Measurements from ENCODE around the gene PCGF5. TPM values are rescaled to one million over a fixed set of nuclear protein-coding genes. Genes with fewer than 3 reads are reported as not detected.
"Not testable (repeated sequence)": the region's sequence is repeated elsewhere in the genome, so short reads cannot be mapped to it uniquely, and the experiment has no call there.

PCGF5 gene
- total RNA-seq, 1 donor from 2014 or later, result 35.9 TPM

- Mint-ChIP-seq H3K36me3 (ENCODE audit: low read depth) (peaks cover 66% of the 10 kb centered on the region), H3K4me1 (ENCODE audit: low read depth) (peaks cover 7% of the 10 kb centered on the region), H3K4me3 (ENCODE audit: low read depth) (no peak overlapping the region), H3K27me3 (ENCODE audit: low read depth) (no peaks in the 10 kb centered on the region), H3K27ac (no peak overlapping the region), H3K9me3 (no peaks in the 10 kb centered on the region)
- intact Hi-C loops (cut with micrococcal nuclease), result loop anchor here (5.0 kb wide), 1 partner anchor 51 kb away; no protein-coding TSS in a partner anchor
- no peak for DNase-seq (ENCODE audit: low spot score)
Measured at GRCh38 chr10:91253300-91253699, 32.8 kb downstream of the PCGF5 start.

GRCh38 chr10:91257310-91257709, 36.8 kb downstream of the PCGF5 start:
- intact Hi-C loops (cut with micrococcal nuclease), result no loop called here
- peaks cover 81% of the 10 kb centered on the region for H3K36me3 Mint-ChIP-seq (ENCODE audit: low read depth)
- no peak for DNase-seq (ENCODE audit: low spot score)
- H3K27ac Mint-ChIP-seq, result no peak overlapping the region
- H3K4me1 Mint-ChIP-seq (ENCODE audit: low read depth), result peaks cover 4% of the 10 kb centered on the region
- no peak overlapping the region for H3K4me3 Mint-ChIP-seq (ENCODE audit: low read depth)
- H3K9me3 Mint-ChIP-seq, result no peaks in the 10 kb centered on the region
- no peaks in the 10 kb centered on the region for H3K27me3 Mint-ChIP-seq (ENCODE audit: low read depth)

GRCh38 chr10:91260417-91260816, 40.0 kb downstream of the PCGF5 start:
- H3K4me3 Mint-ChIP-seq (ENCODE audit: low read depth); H3K9me3 Mint-ChIP-seq; H3K27ac Mint-ChIP-seq; DNase-seq (ENCODE audit: low spot score); intact Hi-C loops (cut with micrococcal nuclease); H3K4me1 Mint-ChIP-seq (ENCODE audit: low read depth); H3K27me3 Mint-ChIP-seq (ENCODE audit: low read depth): not testable (repeated sequence)
- H3K36me3 Mint-ChIP-seq (ENCODE audit: low read depth), result peaks cover 53% of the 10 kb centered on the region

- Mint-ChIP-seq H3K27ac (no peak overlapping the region), H3K9me3 (no peaks in the 10 kb centered on the region), H3K4me1 (ENCODE audit: low read depth) (no peaks in the 10 kb centered on the region), H3K36me3 (ENCODE audit: low read depth) (peaks cover 26% of the 10 kb centered on the region), H3K27me3 (ENCODE audit: low read depth) (no peaks in the 10 kb centered on the region), H3K4me3 (ENCODE audit: low read depth) (no peak overlapping the region)
- intact Hi-C loops (cut with micrococcal nuclease), result no loop called here
- no peak for DNase-seq (ENCODE audit: low spot score)
Measured at GRCh38 chr10:91271886-91272285, 51.4 kb downstream of the PCGF5 start.

DNA sequence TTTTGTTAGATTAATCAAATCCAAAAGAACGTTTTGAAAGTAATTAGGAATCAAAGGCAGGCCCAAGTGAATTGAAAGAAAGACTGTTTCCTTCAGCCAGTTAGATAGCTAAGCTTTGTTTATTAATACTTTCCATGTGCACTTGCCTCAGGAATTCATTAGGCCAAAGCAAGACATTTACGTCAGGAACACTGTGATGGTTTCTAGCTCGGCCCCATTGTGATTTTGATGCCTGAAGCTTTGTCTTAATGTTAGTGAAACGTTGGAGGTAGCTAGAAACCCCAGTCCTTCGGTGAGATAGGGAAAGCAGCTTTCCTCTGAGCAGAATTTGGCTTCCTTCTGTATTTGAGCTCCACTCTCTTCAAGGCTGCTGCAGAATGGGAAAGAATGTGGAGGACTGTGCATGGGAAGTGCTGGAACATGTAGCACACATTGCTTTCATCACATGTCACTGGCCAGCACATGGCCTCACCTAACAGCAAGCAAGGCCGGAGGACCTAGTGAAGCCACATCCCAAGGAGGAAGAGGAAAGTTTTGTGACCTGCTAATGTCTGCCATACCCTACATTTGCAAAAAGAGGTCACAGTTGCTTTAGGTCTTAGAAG, 64.1 kb downstream of the PCGF5 start:
- no peak for DNase-seq (ENCODE audit: low spot score)
- intact Hi-C loops (cut with micrococcal nuclease), result no loop called here
- H3K4me3 Mint-ChIP-seq (ENCODE audit: low read depth), result no peak overlapping the region
- H3K4me1 Mint-ChIP-seq (ENCODE audit: low read depth), result no peaks in the 10 kb centered on the region
- peaks cover 5% of the 10 kb centered on the region for H3K36me3 Mint-ChIP-seq (ENCODE audit: low read depth)
- H3K9me3 Mint-ChIP-seq, result no peaks in the 10 kb centered on the region
- H3K27me3 Mint-ChIP-seq (ENCODE audit: low read depth), result peaks cover 3% of the 10 kb centered on the region
- H3K27ac Mint-ChIP-seq, result no peak overlapping the region

GRCh38 chr10:91286572-91286971, 66.1 kb downstream of the PCGF5 start:
- intact Hi-C loops (cut with micrococcal nuclease), result no loop called here
- H3K4me3 Mint-ChIP-seq (ENCODE audit: low read depth), result no peak overlapping the region
- DNase-seq (ENCODE audit: low spot score), result no peak
- H3K9me3 Mint-ChIP-seq, result no peaks in the 10 kb centered on the region
- H3K4me1 Mint-ChIP-seq (ENCODE audit: low read depth), result no peaks in the 10 kb centered on the region
- H3K27me3 Mint-ChIP-seq (ENCODE audit: low read depth), result peaks cover 4% of the 10 kb centered on the region
- no peak overlapping the region for H3K27ac Mint-ChIP-seq
- H3K36me3 Mint-ChIP-seq (ENCODE audit: low read depth), result peaks cover 5% of the 10 kb centered on the region

- Mint-ChIP-seq H3K27me3 (ENCODE audit: low read depth) (peaks cover 4% of the 10 kb centered on the region), H3K4me3 (ENCODE audit: low read depth) (no peak overlapping the region), H3K27ac (no peak overlapping the region), H3K36me3 (ENCODE audit: low read depth) (peaks cover 2% of the 10 kb centered on the region), H3K9me3 (no peaks in the 10 kb centered on the region), H3K4me1 (ENCODE audit: low read depth) (no peaks in the 10 kb centered on the region)
- intact Hi-C loops (cut with micrococcal nuclease), result no loop called here
- DNase-seq (ENCODE audit: low spot score), result no peak
Measured at GRCh38 chr10:91287276-91287675, 66.8 kb downstream of the PCGF5 start.

GRCh38 chr10:91287912-91288311, 67.4 kb downstream of the PCGF5 start:
- no peaks in the 10 kb centered on the region for H3K36me3 Mint-ChIP-seq (ENCODE audit: low read depth)
- H3K9me3 Mint-ChIP-seq, result no peaks in the 10 kb centered on the region
- peaks cover 4% of the 10 kb centered on the region for H3K27me3 Mint-ChIP-seq (ENCODE audit: low read depth)
- intact Hi-C loops (cut with micrococcal nuclease), result no loop called here
- H3K4me1 Mint-ChIP-seq (ENCODE audit: low read depth), result no peaks in the 10 kb centered on the region
- H3K4me3 Mint-ChIP-seq (ENCODE audit: low read depth), result no peak overlapping the region
- H3K27ac Mint-ChIP-seq, result no peak overlapping the region
- DNase-seq (ENCODE audit: low spot score), result no peak

- intact Hi-C loops (cut with micrococcal nuclease), result no loop called here
- no peaks in the 10 kb centered on the region for H3K36me3 Mint-ChIP-seq (ENCODE audit: low read depth)
- H3K4me1 Mint-ChIP-seq (ENCODE audit: low read depth), result no peaks in the 10 kb centered on the region
- no peak for DNase-seq (ENCODE audit: low spot score)
- no peaks in the 10 kb centered on the region for H3K9me3 Mint-ChIP-seq
- H3K4me3 Mint-ChIP-seq (ENCODE audit: low read depth), result no peak overlapping the region
- H3K27ac Mint-ChIP-seq, result no peak overlapping the region
- peaks cover 10% of the 10 kb centered on the region for H3K27me3 Mint-ChIP-seq (ENCODE audit: low read depth)
Measured at GRCh38 chr10:91289305-91289704, 68.8 kb downstream of the PCGF5 start.

DNA sequence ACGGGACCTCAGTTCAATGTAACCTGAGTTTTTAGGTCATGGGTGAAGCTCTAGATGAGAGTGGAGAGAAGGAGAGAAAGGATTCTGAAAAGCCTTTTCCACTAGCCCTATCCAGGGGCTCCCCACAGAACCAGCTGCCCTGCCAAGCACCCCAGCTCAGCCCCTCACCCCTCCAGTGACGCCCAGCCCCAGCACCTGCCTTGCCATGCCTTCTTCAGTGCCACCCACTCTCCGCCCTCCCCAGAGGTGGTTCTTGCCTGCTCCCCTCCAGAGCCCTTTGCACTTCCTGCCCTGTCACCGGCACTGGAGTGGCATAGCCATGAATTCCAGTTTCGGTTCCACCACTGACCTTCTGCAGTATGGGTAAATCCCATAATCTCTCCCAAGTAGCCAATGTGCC, 70.1 kb downstream of the PCGF5 start:
- Mint-ChIP-seq H3K36me3 (ENCODE audit: low read depth) (no peaks in the 10 kb centered on the region), H3K4me3 (ENCODE audit: low read depth) (no peak overlapping the region), H3K4me1 (ENCODE audit: low read depth) (no peaks in the 10 kb centered on the region), H3K27ac (no peak overlapping the region), H3K27me3 (ENCODE audit: low read depth) (peaks cover 22% of the 10 kb centered on the region), H3K9me3 (no peaks in the 10 kb centered on the region)
- DNase-seq (ENCODE audit: low spot score), result no peak
- intact Hi-C loops (cut with micrococcal nuclease), result no loop called here

DNA sequence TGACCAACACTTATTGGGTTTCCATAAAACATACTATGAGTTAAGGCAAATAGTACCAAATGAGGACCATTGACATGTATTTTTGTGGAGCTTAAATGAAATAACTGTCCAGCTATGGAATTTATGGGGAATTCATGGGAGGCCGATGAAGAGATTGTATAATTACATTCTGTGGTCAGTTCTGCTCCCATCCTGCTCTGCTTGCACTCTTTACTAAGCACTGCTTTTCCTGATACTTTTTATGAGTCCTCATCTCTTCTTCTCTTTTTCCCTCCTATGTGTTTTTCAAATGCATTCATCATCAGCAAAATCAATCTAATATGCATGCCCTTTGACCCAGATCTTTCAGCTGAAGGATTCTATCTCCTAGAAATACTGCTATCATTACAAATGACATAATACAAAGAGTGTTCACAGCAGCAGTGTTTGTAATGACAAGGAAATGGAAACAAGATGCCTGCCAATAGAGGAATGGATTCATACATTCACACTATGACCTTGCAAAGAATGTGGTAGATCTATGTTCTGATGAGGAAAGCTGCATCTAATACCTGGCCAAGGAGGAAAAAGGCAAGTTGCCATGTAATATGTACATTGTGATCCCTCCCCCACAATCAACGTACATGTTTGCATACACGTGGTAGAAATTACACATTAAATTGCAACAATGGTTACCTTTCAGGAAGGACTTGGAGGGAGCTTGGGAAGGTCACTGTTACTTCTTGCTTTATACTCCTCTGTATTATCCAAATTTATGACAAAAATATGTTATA, 73.9 kb downstream of the PCGF5 start:
- peaks cover 9% of the 10 kb centered on the region for H3K4me1 Mint-ChIP-seq (ENCODE audit: low read depth)
- H3K9me3 Mint-ChIP-seq, result no peaks in the 10 kb centered on the region
- H3K4me3 Mint-ChIP-seq (ENCODE audit: low read depth), result no peak overlapping the region
- H3K36me3 Mint-ChIP-seq (ENCODE audit: low read depth), result no peaks in the 10 kb centered on the region
- peaks cover 31% of the 10 kb centered on the region for H3K27me3 Mint-ChIP-seq (ENCODE audit: low read depth)
- H3K27ac Mint-ChIP-seq, result no peak overlapping the region
- intact Hi-C loops (cut with micrococcal nuclease), result no loop called here
- no peak for DNase-seq (ENCODE audit: low spot score)

DNA sequence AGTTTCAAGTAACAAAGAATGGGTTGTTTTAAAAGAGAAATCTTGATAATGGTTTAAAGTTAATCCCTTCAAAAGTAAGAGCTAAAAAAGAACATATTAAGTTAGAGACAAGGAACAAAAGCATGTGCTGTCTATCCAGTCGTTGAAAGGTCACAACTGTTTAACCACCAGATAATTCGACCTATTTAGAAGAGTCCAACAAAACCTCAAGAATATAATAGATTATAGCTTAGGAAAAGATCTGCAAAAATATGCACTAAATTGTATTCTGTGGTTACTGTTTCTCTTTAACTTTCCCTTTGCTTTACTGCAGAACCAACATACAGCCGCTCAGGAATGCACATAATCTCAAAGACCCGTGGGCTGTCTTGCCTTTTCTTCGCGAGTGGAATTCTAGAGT, 74.9 kb downstream of the PCGF5 start:
- Mint-ChIP-seq H3K27ac (no peak overlapping the region), H3K36me3 (ENCODE audit: low read depth) (no peaks in the 10 kb centered on the region), H3K27me3 (ENCODE audit: low read depth) (peaks cover 30% of the 10 kb centered on the region), H3K9me3 (no peaks in the 10 kb centered on the region), H3K4me1 (ENCODE audit: low read depth) (peaks cover 9% of the 10 kb centered on the region), H3K4me3 (ENCODE audit: low read depth) (no peak overlapping the region)
- DNase-seq (ENCODE audit: low spot score), result no peak
- intact Hi-C loops (cut with micrococcal nuclease), result loop anchor here (5.0 kb wide), 3 partner anchors 92 to 617 kb away; no protein-coding TSS in a partner anchor

DNA sequence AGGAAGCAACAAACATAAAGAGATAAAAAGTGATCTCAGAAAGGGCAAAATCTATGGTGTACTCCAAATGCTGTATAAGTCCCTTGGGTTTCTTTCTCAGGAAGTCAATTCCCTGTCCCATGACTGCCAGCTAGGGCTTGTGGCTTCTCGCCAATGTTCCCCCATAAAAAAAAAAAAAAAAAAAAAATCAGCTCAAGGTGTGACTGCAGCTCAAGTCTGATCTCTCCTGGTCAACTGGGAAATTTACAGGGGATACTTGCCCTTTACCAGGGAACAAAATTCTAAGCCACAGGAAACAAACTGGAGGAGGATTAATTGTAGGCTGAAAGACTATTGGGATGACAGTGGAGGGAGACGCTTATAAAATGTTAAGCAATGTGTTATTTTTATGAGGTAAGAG, 76.0 kb downstream of the PCGF5 start:
- peaks cover 9% of the 10 kb centered on the region for H3K4me1 Mint-ChIP-seq (ENCODE audit: low read depth)
- H3K27ac Mint-ChIP-seq, result no peak overlapping the region
- H3K9me3 Mint-ChIP-seq, result no peaks in the 10 kb centered on the region

More for the DNA sequence above, 76.0 kb downstream of the PCGF5 start:
- Mint-ChIP-seq H3K27me3 (ENCODE audit: low read depth) (peaks cover 30% of the 10 kb centered on the region), H3K4me3 (ENCODE audit: low read depth) (no peak overlapping the region), H3K36me3 (ENCODE audit: low read depth) (no peaks in the 10 kb centered on the region)
- intact Hi-C loops (cut with micrococcal nuclease), result loop anchor here (5.0 kb wide), 3 partner anchors 91 to 616 kb away; no protein-coding TSS in a partner anchor
- no peak for DNase-seq (ENCODE audit: low spot score)

Measured in activated T-helper 2 cell treated with anti-CD3 and anti-CD28 coated beads, Interferon-gamma antibody, Interleukin-2, Interleukin-4, amounts not matched to agents 10 μg/mL and 5 μg/mL and 100 μg/mL, durations not matched to agents 14 hours and 24 hours and 36 hours (primary cell).